GM19351 (cell line): ENCODE measurements around the gene PTGFRN.

Source experiments
- ATAC-seq: cut with Tn5 transposase; IDR thresholded peaks from one replicate; pipeline ENCODE4 v1.9.1; 2021; ENCODE audit warnings: mild to moderate bottlenecking, moderate library complexity; ENCODE audit not compliant: unreplicated experiment

Gene PTGFRN

DNA sequence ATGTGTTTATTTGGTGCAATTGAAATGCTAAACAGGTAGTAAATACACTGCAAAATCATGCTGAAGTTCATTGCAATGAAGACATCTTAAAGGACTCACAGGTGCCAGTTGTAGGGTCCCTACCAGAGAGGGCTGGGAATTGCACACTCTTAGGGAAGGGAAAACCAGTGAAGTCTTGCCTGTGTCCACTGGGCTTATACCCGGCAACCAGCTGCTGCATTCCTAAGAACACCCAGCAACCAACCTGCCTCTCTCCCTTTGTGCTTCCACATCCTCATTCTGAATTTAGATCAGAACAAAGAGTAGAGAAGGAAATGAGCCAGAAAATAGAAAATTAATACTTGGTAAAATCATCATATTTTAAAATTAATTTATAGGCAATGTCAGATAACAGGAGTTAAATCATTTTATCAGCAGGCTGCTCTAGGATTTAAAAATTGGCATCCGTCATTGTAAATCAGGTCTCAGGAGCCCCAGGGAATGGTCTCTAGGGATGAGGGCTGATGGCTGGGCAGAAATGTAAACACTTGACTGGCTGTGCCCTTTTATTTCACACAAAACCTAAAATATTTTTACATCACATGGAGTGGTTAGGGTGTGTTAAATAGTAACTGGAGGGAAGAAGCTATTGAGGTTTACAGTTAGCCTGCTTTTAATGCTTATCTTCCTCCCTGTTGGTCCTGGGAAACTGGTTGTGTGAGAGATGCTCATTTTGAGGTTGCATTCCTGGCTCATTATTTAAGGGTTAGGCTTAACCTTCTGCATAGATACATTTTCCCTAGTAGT lies 31.3 kb downstream of the PTGFRN start:
- ATAC-seq, result no peak

DNA sequence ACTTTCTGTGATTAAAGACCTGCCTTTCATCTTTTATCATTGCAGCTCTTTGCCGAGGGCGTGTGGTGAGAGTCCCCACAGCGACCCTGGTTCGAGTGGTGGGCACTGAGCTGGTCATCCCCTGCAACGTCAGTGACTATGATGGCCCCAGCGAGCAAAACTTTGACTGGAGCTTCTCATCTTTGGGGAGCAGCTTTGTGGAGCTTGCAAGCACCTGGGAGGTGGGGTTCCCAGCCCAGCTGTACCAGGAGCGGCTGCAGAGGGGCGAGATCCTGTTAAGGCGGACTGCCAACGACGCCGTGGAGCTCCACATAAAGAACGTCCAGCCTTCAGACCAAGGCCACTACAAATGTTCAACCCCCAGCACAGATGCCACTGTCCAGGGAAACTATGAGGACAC lies 32.0 kb downstream of the PTGFRN start:
- no peak for ATAC-seq

DNA sequence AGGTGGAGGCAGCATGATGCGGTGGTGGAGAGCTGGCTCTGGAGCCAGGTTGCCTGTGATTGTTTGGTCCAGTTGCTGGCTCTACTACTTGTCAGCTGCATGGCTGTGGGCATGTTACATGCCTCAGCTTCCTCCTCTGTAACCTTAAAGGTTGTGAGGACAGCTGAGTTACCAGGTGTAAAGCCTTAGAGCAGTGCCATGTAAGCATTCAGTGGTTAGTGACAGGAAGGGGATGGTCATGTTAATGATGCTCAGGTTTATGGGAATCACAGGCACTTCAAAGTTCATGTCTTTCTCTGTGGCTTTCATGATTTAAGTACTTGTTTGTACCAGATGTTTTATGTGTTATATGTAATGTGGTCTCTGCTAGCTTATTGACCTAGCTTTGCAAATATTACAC lies 32.6 kb downstream of the PTGFRN start:
- no peak for ATAC-seq

DNA sequence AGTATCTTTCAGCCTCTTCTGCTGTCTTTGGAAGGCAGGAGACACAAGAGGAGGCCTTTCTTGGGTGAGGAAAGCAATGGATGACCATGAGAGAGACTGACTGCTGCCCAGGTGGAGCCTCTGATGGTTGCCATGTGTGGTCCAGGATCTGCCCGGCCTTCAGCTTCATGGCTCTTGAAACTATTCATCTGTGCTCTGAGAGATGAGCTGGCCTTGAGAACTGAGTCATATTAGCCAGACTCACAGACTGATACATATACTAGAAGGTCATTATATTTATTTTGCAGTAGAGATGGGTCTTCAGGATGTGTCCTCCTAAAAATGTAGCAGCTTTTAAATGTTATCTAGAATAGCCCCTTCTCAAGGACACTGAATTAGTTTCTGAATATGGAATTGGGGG lies 33.7 kb downstream of the PTGFRN start:
- ATAC-seq, result no peak

DNA sequence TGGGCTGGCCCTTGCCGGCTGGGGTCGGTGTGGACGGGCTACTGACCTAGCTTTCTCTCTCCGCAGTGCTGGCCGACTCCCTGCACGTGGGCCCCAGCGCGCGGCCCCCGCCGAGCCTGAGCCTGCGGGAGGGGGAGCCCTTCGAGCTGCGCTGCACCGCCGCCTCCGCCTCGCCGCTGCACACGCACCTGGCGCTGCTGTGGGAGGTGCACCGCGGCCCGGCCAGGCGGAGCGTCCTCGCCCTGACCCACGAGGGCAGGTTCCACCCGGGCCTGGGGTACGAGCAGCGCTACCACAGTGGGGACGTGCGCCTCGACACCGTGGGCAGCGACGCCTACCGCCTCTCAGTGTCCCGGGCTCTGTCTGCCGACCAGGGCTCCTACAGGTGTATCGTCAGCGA lies 34.9 kb downstream of the PTGFRN start:
- ATAC-seq, result no peak

DNA sequence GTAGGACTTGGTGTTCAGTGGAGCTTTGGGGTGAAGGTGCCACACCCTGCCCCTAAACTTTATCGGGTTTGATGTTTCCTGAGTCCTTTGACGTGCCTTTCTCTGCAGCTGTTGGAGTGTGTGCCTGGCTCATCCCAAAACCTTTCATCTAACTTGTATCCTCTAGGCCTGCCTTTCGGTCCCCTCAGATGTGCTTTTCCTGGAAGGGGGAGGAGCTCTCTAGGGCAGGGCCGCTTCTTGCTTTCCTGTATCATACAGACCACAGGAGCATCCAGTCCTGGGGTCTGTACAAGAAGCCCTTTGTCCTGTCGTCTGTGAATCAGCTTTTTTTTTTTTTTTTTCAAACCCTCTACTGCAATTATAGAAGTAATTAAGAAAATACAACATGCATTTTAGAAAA lies 35.7 kb downstream of the PTGFRN start:
- no peak for ATAC-seq

DNA sequence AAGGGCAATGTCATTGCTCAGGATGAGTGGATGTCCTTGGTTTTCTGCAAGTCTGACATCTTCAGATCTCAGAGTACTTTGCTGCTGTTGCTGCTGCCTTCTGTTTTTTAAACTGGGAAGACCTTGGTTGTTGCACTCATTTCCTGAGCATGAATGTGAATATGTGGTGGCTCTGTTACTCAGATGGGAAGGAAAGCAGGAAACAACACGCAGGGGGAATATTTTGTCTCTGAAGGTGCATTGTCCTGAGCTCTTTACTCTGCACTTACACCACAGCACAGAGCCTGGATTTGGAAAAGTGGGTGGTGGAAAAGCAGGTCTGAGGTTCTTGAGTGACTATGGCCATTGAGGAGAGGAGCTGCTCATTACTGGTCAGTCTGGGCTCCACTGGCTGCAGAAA lies 36.3 kb downstream of the PTGFRN start:
- ATAC-seq, result no peak

DNA sequence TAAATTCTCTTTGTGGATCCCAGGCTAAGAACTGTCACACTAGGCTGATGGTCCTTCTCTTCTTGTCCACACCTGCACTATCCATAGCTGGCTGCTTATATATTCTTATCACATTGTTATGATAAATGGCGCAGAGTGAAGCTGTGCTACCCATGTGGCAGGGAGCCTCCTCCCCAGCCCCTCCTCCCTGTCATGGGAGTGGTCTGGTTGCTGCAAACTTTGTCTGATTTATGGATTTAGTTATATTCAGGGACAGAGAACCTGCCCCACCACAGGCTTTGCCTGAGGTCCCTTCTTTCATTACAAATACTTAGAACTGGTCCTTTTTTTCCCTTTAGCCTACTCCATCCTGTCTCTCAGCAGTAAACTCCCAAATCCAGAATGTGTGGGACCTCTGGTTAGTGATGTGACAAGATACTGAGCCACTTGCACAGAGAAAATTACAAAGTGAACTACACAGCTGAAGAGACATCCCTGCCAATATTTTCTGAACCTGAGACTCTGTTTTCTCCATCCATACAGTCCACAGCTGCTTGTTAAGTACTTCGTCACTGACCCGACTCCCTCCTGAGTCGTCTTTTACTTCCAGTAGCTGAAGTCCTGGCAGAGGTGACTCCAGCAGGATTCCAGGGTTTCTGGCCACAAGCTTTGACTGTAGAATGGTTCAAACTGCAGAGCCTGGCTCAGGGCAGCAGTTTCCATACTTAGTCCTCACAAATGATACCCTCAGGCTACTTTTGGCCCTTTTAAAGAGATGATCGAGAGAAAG lies 37.6 kb downstream of the PTGFRN start:
- ATAC-seq, result no peak

DNA sequence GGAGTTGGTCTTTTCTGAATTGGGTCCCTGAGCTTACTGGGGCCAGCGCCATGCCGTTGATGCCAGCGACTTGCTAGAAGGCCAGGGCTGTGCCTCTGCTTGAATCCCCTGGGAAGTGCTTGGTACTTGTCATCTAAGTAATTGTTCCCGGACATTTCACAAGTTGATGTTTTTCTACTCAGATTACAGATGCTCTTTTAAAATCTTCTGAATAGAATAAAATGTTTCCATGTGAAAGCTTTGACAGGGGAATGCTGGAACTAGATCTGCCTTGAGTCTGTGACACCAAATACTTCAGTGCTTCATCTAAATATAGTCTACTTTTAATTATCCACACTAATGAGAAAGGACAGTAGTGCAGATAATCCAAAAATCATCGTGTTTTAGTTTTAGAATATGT lies 38.3 kb downstream of the PTGFRN start:
- no peak for ATAC-seq

DNA sequence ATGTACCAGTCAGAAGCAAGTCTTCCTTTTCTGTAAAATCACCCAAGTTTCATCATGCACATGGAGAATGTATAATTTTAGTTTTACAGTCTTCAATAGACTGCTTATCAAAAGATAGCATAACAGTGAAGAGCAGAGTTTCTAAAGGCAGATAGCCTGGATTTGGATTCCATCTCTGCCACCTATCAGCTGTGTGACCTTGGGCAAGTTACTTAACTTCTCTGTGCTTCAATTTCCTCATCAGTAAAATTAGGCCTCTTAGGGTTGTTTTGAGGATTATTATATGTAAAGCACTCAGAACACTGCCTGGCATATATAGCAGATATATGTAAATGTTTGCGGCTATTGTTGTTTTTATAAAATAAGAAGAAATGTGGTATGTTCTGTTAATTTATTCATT lies 38.9 kb downstream of the PTGFRN start:
- no peak for ATAC-seq

DNA sequence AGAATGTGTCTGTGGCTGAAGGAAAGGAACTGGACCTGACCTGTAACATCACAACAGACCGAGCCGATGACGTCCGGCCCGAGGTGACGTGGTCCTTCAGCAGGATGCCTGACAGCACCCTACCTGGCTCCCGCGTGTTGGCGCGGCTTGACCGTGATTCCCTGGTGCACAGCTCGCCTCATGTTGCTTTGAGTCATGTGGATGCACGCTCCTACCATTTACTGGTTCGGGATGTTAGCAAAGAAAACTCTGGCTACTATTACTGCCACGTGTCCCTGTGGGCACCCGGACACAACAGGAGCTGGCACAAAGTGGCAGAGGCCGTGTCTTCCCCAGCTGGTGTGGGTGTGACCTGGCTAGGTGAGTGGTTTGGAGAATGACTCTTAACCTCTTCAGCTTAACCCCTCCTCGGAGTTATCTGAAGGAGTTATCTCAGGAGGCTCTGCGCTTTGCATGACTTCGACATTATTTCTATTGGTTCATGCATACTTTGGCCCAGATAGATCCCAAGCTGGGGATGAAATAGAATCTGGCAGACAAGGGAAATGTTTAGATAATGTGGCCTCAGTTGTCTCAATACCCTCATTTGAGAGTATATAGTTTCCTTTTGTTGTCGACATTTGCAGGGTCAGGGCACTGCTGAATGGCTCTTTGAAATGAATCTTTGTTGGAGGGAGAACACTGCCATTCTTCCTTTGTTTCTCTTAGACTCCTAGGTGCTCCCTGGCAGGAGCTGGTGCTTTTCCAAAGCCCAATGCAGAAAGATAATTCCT lies 39.7 kb downstream of the PTGFRN start:
- no peak for ATAC-seq

DNA sequence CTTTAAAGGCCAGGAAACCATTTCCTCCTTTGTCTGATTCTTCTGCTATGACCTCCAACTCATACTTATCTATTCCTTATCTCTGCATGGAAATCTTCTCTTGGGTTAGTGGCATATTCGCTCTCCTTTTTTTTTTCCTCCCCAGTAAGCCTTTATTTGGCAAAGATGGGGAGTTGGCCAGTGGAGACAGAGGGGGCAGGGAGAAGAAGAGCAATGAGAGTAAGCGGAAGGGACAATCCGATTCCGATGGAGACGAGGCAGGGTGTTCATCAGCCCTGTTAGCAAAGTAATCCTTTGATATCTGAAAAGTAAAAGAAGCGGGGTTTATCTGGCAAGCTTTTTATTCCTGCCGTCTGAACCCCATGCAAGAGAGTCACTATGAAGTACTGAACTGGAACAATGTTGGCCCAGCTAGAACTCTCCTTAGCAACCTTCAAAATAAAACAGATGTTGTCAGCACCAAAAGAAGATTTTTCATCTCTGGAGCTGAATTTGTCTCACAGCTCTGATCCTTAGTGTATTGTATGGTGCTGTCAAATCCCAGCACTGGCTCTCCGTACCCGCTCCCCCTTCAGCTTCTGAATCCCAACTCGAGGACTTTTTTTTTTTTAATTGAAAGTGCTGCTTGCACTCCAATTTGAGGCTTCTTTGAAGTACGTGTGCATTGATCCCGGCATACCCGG lies 40.9 kb downstream of the PTGFRN start:
- ATAC-seq, result no peak

DNA sequence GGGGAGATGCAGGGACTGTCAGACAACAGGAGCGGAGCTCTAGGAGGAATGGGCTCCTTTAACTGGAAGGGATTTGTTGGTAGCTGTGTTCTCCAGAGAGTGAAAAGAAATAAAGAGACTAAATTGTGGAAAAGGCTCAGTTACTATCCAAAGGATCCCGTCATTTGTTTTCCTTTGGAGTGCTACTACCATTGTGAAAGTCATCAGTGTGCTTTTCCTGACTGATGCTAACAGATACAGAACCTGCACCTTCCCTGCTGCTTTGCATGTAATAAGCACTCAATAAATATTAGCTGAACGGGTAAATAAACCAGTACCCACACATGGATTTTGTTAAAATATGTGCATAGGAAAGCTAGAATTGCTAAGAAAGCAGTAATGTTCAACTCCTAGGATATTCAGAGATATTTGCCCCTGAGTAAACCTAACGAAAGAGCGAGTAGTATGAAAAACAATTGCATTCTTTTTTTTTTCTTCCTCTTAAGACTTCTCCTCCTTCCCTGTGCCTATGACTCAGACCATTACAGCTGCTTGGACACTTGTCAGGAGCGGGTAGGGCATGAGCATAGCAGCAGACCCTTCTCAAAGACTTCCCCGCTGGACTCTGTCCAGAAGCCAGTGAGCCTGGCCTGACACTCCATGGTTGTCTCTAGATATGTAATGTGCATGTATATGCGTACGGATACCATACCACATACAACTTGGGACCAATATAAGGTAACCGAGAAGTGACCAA lies 41.7 kb downstream of the PTGFRN start:
- no peak for ATAC-seq

DNA sequence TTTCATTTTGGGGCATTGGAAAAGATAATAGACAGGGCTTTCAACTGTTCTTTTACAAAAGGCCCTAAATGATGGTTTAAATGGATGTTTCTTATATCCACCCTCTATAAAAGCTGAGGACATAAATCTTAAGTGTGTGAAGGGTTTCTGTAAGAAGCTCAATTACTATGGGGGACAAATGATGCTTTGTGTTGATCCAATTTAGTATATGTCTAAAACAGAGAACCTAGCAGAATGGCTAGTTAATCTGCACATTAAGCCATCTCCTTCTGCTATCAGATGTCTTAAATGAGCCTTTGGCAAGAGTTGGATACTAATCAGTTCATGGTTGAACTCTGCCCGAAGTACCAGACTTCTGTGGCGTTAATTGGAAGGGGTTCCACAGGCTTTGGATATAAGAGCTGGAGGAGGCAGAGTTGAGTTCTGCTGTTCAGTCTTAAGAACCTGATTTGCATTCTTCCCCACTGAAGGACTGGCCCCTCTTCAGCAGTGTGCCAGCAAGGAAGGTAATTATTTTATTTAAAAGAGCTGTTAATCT lies 43.1 kb downstream of the PTGFRN start:
- no peak for ATAC-seq

DNA sequence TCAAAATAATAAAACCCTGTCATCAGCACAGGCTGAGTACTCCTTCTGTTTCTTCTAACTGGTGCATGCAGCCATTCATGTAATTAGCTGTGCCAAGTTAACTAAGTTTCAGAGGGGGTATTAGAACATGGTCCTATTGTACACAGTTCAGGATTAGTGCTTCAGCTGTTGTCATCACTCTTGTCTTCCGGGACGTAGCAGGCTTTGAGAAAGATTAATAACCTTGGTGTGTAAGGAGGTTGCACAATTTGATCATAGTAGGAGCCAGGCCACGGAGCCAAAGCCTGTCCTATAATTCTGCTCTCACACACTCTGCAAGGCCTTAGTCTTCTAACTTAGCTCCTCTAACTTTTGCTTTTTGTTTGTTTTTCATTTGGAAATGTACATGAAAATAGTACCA lies 44.7 kb downstream of the PTGFRN start:
- ATAC-seq, result no peak

DNA sequence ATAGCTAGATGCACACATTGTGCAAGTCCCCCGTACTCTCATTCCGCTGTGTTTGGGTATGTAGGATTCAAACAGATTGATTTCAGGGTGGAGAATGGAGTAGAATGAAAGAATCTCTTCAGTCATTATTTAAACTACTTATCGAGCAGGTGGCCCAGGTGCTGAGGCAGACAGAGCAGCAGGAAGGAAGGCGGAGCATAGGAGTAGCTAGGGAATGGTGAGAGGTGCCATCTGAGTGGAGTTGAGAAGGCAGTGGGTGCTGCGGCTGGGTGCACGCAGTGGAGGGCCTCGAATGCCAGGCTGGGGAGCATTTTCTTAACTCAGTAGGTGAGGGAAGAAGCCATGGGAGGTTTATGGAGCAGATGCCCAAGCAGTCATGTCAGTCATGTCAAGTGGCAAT lies 46.7 kb downstream of the PTGFRN start:
- no peak for ATAC-seq

DNA sequence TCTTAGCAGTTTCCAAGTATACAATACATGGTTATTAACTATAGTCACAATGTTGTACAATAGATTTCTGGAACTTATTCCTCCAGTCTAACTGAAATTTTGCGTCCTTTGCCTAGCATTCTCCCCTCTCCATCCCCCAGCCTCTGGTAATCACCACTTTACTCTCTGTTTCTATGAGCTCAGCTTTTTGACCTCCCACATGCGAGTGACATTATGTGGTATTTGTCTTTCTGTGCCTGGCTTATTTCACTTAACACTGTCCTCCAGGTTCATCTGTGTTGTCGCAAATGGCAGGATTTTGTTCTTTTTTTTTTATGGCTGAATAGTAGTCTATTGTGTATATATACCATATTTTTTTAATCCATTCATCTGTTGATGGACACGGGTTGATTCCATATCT lies 47.9 kb downstream of the PTGFRN start:
- ATAC-seq, result no peak

DNA sequence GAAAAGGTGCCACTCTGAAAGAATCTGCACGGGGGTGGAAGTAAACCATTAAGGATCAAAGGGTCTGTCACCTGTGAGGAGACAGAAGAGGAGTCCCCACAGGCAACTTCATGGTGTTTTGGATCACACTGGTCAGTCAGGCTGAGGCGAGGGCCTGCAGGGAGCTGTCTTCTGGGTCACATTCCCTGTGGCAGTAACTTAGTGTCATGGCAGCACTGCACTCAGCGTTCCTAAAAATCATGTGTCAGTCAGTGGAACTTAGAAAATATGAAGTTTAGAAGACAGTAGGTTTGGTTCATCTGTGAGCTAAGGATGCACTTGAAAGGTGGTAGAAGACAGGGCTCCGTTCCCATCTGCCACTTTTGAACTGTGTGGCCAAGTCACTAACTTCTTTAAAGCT lies 48.4 kb downstream of the PTGFRN start:
- no peak for ATAC-seq

DNA sequence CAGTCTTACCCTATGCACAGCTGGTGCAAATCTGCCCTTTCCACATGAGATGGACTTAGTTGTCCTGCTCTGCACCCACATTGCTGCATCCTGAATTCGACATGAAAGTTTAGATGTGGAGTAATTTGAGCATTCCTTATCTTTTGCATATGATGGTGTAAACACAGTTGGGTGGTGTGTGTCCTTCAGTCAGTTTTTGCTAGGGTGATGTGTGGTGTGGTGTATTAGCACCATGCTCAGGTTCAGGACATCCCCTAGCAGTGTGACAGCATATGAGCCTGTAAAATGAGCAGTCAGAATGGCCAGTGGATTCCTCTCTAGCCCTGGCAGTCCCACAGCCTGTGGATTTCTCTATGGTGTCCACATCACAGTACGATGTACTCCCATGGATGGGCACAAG lies 49.3 kb downstream of the PTGFRN start:
- no peak for ATAC-seq

DNA sequence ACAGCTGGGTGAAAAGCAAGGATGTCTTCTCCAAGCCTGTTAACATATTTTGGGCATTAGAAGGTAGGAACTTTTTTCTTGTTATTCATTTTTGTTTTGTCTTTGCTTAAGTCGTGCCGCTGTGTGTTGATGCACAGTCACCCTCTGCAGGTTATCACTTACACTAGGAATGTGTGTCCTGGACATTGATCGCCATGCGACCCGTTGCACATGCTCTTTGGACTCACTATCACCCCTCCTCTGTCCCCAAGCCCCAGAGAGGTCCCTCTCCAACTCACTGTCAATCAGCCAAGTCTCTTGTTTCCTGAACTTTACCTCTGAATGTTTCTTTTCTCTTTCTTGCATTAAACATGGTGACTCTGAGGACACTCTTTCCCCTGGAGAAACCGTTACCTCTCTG lies 51.9 kb downstream of the PTGFRN start:
- no peak for ATAC-seq
